ENCODE results near the gene EWSR1. TPM values are rescaled to one million over a fixed set of nuclear protein-coding genes. Genes with fewer than 3 reads are reported as not detected.

Gene EWSR1
- total and polyA plus RNA-seq, 2 donors (not counting 1 experiment from before 2014, with no cell fraction given), result 281 to 295 TPM

- POLR2A ChIA-PET, result no interaction called here
- Histone ChIP-seq H3K9me3 (ENCODE audit: control extremely low read depth in 1 of 3, control insufficient read depth in 2 of 3, insufficient read depth in 1 of 3, low read length in 2 of 3) (no peaks in the 10 kb centered on the region), H3K4me2 (replicated peaks; ENCODE audit: low read depth, low read length, poor library complexity, severe bottlenecking) (no peak overlapping the region), H4K20me1 (ENCODE audit: control insufficient read depth, insufficient read depth, low read length, poor library complexity, severe bottlenecking) (peaks cover 80% of the 10 kb centered on the region), H3K27me3 (replicated peaks in 1 of 4; ENCODE audit: control extremely low read depth in 1 of 4, control insufficient read depth in 3 of 4, insufficient read depth in 4 of 4, low read length in 3 of 4) (no peaks in the 10 kb centered on the region), H3K4me3 (ENCODE audit: control extremely low read depth in 1 of 5, extremely low read depth in 1 of 5, insufficient read depth in 1 of 5, low read depth in 2 of 5, low read length in 4 of 5) (no peak overlapping the region), H3K79me2 (ENCODE audit: control insufficient read depth, insufficient read depth, low read length) (peaks cover 31% of the 10 kb centered on the region), H3K9ac (ENCODE audit: low read length) (no peak overlapping the region), H2AFZ (ENCODE audit: insufficient read depth, low read depth, low read length, poor library complexity, severe bottlenecking) (no peak overlapping the region), H3K27ac (ENCODE audit: low read length in 2 of 2) (no peak overlapping the region), H3K4me1 (ENCODE audit: control insufficient read depth in 2 of 2, insufficient read depth in 2 of 2, low read length in 2 of 2) (no peaks in the 10 kb centered on the region), H3K36me3 (replicated peaks in 1 of 2; ENCODE audit: control extremely low read depth in 1 of 2, control insufficient read depth in 1 of 2, extremely low read depth in 1 of 2, insufficient read depth in 2 of 2, low read length in 1 of 2) (peaks cover 0 to 88% of the 10 kb centered on the region in 2 experiments)
- ATAC-seq (ENCODE audit: low read depth), result no peak
- H3K27me3 Mint-ChIP-seq, result no peaks in the 10 kb centered on the region
- TF ChIP-seq CTCF (IDR thresholded peaks at IDR 0.05) (no peak), EZH2 (IDR thresholded peaks at IDR 0.05; ENCODE audit: borderline replicate concordance, insufficient read depth, low read depth, low read length, poor library complexity, severe bottlenecking) (no peak)
- CTCF ChIA-PET, result no interaction called here
- no peaks in the 10 kb centered on the region for H3K9me3 Mint-ChIP-seq (ENCODE audit: insufficient read depth)
- H3K4me1 Mint-ChIP-seq, result no peaks in the 10 kb centered on the region
- no peak overlapping the region for H3K4me3 Mint-ChIP-seq
- DNase-seq, result no peak
- WGBS (ENCODE audit: insufficient coverage), result 88% methylated on average over 6 of the region's 6 CpGs
- intact Hi-C loops (cut with micrococcal nuclease), result no loop called here
- no peak overlapping the region for H3K27ac Mint-ChIP-seq
These were observed 74.1 kb downstream of the EWSR1 start for GRCh38 chr22:29342177-29342576.

DNA sequence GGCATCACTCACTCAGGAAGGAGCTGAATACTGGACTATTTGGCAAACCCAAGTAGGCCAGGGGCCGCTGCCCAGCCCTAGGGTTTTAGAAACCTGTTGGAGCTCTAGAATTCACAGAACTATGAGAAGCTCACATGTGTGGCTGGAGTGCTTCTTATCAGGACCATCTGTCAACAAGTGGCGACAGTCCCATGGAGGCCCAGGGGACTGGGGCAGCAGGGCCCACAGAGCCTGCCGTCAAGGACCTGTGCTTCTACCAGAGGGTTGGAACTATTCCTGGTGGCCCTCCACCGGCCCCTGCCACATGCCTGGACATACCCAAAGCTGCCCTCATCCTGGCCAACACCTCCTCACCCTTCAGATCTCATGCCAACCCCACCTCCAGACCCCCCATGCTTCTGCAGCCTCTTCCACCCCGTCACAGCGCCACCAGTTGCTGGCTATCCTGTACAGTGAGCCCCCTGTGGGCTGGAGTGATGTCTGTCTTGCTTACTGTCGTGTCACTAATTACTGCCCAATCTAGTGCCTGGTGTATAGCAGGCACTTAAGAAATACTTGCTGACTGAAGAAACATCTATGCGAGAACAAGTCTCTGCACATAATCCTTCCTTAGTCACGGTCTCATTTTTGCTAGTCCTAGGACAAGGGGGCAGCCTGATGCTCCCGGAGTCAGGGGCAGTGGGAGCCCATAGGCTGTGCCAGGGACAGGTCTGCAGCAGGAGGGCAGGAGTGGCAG is 74.7 kb downstream of the EWSR1 start:
- no peak overlapping the region for H3K4me2 ChIP-seq (replicated peaks; ENCODE audit: low read depth, low read length, poor library complexity, severe bottlenecking)
- POLR2A ChIA-PET, result no interaction called here
- intact Hi-C loops (cut with micrococcal nuclease), result no loop called here

More for the DNA sequence above, 74.7 kb downstream of the EWSR1 start:
- WGBS (ENCODE audit: insufficient coverage), result 85% methylated on average over 8 of the region's 10 CpGs
- no peak overlapping the region for H3K4me3 ChIP-seq (ENCODE audit: control extremely low read depth in 1 of 5, extremely low read depth in 1 of 5, insufficient read depth in 1 of 5, low read depth in 2 of 5, low read length in 4 of 5)
- TF ChIP-seq EZH2 (IDR thresholded peaks at IDR 0.05; ENCODE audit: borderline replicate concordance, insufficient read depth, low read depth, low read length, poor library complexity, severe bottlenecking) (no peak), CTCF (IDR thresholded peaks at IDR 0.05) (no peak)
- DNase-seq (no peak), ATAC-seq (ENCODE audit: low read depth) (no peak)
- no peak overlapping the region for H3K27ac ChIP-seq (ENCODE audit: low read length in 2 of 2)
- Mint-ChIP-seq H3K27me3 (no peaks in the 10 kb centered on the region), H3K4me1 (no peaks in the 10 kb centered on the region), H3K9me3 (ENCODE audit: insufficient read depth) (no peaks in the 10 kb centered on the region), H3K27ac (peak overlapping the region; percentile 53), H3K4me3 (no peak overlapping the region)
- peaks cover 0 to 91% of the 10 kb centered on the region in 2 experiments for H3K36me3 ChIP-seq (replicated peaks in 1 of 2; ENCODE audit: control extremely low read depth in 1 of 2, control insufficient read depth in 1 of 2, extremely low read depth in 1 of 2, insufficient read depth in 2 of 2, low read length in 1 of 2)
- H3K9me3 ChIP-seq (ENCODE audit: control extremely low read depth in 1 of 3, control insufficient read depth in 2 of 3, insufficient read depth in 1 of 3, low read length in 2 of 3), result no peaks in the 10 kb centered on the region
- no peaks in the 10 kb centered on the region for H3K27me3 ChIP-seq (replicated peaks in 1 of 4; ENCODE audit: control extremely low read depth in 1 of 4, control insufficient read depth in 3 of 4, insufficient read depth in 4 of 4, low read length in 3 of 4)
- H3K79me2 ChIP-seq (ENCODE audit: control insufficient read depth, insufficient read depth, low read length), result peaks cover 29% of the 10 kb centered on the region
- CTCF ChIA-PET, result no interaction called here
- no peak overlapping the region for H3K9ac ChIP-seq (ENCODE audit: low read length)
- H2AFZ ChIP-seq (ENCODE audit: insufficient read depth, low read depth, low read length, poor library complexity, severe bottlenecking), result no peak overlapping the region
- no peaks in the 10 kb centered on the region for H3K4me1 ChIP-seq (ENCODE audit: control insufficient read depth in 2 of 2, insufficient read depth in 2 of 2, low read length in 2 of 2)
- peaks cover 85% of the 10 kb centered on the region for H4K20me1 ChIP-seq (ENCODE audit: control insufficient read depth, insufficient read depth, low read length, poor library complexity, severe bottlenecking)

Measured in B cell (primary cell).